Loucy (cell line): ENCODE results near the gene CDH22.

Experiments used
- H2AFZ ChIP-seq: fragments of 200-600 bp; sonication (generic); 2 replicates; pipeline ENCODE4 v1.6.0; 2016; ENCODE audit warnings: antibody characterized with exemption, mild to moderate bottlenecking, low read length, moderate library complexity
- H3F3A ChIP-seq: fragments of 200-600 bp; 2 replicates; pipeline ENCODE4 v1.6.0; 2016; ENCODE audit warnings: antibody characterized with exemption, low read depth, mild to moderate bottlenecking
- H3K27me3 ChIP-seq: fragments of 200-600 bp; sonication (generic); 2 replicates; pipeline ENCODE4 v1.6.1; 2014; ENCODE audit warnings: low read length, mild to moderate bottlenecking; ENCODE audit not compliant: insufficient read depth, poor library complexity, severe bottlenecking
- H3K36me3 ChIP-seq: fragments of 200-600 bp; sonication (generic); 2 replicates; pipeline ENCODE4 v1.6.1; 2016; ENCODE audit warnings: low read length; ENCODE audit not compliant: insufficient read depth
- H3K4me1 ChIP-seq: fragments of 200-600 bp; sonication (generic); 2 replicates; pipeline ENCODE4 v1.5.1; 2014; ENCODE audit warnings: low read length, mild to moderate bottlenecking; ENCODE audit not compliant: insufficient read depth, poor library complexity, severe bottlenecking
- H3K4me2 ChIP-seq: fragments of 200-600 bp; sonication (generic); 2 replicates; pipeline ENCODE4 v1.6.0; 2014; ENCODE audit warnings: antibody characterized with exemption, low read length, low read depth, mild to moderate bottlenecking; ENCODE audit not compliant: poor library complexity, severe bottlenecking
- H3K4me3 ChIP-seq: fragments of 200-600 bp; sonication (generic); 2 replicates; pipeline ENCODE4 v1.5.1; 2014; ENCODE audit warnings: low read length, mild to moderate bottlenecking, mixed read lengths; ENCODE audit not compliant: poor library complexity, severe bottlenecking
- H3K79me2 ChIP-seq: fragments of 200-600 bp; sonication (generic); 2 replicates; pipeline ENCODE4 v1.6.1; 2014; ENCODE audit warnings: low read length; ENCODE audit not compliant: insufficient read depth
- H3K9ac ChIP-seq: fragments of 200-600 bp; sonication (generic); 2 replicates; pipeline ENCODE4 v1.6.0; 2014; ENCODE audit warnings: mild to moderate bottlenecking, low read depth, low read length, moderate library complexity; ENCODE audit not compliant: poor library complexity, severe bottlenecking
- H3K9me2 ChIP-seq: fragments of 200-600 bp; sonication (generic); replicated peaks from 2 replicates; pipeline ENCODE4 v1.6.1; 2016; ENCODE audit warnings: low read depth, low read length, mixed read lengths
- H3K9me3 ChIP-seq: fragments of 200-600 bp; sonication (generic); 2 replicates; pipeline ENCODE4 v1.6.1; 2014; ENCODE audit warnings: mild to moderate bottlenecking, antibody characterized with exemption, low read length, low read depth; ENCODE audit not compliant: insufficient read depth
- H4K20me1 ChIP-seq: fragments of 200-600 bp; sonication (generic); 2 replicates; pipeline ENCODE4 v1.6.0; 2014; ENCODE audit warnings: antibody characterized with exemption, low read length, mild to moderate bottlenecking; ENCODE audit not compliant: insufficient read depth, poor library complexity, severe bottlenecking
- EZH2phosphoT487 ChIP-seq: fragments of 200-600 bp; IDR thresholded peaks from 2 replicates; pipeline ENCODE4 v1.6.1; 2018; ENCODE audit warnings: antibody characterized with exemption, mild to moderate bottlenecking, moderate library complexity, borderline replicate concordance
- TF ChIP-seq, protein P1 (sequence below): fragments of 200-600 bp; sonication (generic); conservative IDR thresholded peaks from 2 replicates; pipeline ENCODE4 v1.5.1; 2014; ENCODE audit warnings: mild to moderate bottlenecking, antibody characterized with exemption, low read length

CDH22 gene

DNA sequence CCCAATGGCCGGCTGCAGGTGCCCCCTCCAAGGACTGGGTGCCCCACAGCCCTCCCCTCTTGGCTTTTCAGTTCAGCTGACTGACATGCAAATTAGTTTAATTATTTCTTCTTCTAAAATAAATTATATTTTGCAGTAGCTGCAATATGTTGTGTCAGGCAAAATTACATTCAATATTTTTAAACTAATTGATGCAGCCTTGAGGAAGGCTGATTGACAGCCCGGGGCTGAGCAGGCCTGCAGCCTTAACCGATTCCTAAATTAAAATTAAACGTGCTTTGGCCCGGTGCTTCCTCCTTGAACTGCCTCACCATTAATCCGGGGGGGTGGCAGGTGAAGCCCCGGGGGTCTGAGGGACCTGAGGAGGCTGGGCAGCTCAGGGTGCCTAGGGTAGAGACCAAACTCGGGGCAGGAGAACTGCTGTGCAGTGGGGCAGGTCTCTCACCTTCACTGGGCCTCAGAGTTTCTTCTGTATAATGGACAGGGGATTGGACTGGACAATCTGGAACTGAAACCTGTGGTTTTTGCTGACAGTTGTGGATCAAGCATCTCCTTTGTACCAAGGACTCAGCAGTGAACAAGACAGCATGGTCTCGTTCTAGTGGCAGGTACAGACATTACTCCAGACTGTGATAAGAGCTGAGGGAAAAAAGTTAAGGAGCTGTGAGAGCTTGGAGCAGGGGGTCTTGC lies 117.7 kb downstream of the CDH22 start:
- Histone ChIP-seq H3K4me2 (no peak overlapping the region), H3K9ac (no peak overlapping the region)

DNA sequence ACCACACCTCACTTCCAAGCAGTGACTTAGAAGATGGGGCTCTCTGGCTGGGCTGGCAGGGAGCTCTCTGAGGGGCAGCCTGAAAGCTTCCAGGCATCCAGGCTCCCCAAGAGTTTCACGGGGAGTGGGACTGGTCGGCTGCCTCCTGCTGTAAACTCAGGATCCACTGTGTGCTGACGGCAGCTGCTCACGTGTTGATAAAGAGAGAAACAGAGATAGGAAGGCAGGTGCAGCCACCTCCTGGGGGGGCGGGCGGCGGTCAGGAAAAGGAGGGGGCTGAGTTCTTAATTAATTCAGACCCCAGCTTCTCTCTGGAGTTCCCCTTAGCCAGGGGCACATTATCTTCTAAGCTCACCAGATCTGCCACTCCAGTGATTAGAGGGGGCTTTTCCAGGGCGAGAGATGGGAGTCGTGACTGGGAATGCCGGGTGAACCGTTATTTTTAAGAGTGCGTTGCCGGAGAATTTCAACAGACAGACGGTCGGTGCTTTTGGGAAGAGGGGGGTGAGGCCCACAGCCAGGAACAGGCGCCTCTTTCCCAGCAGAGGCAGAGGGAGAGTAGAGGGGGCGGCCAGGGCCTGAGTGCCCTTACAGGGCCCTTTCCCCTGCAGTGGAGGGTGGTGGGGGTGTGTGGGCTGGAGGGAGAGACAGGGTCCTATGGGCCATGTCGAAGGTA lies 119.3 kb downstream of the CDH22 start:
- no peaks in the 10 kb centered on the region for H4K20me1 ChIP-seq
- no peaks in the 10 kb centered on the region for H3K36me3 ChIP-seq
- TF ChIP-seq, protein P1, sequence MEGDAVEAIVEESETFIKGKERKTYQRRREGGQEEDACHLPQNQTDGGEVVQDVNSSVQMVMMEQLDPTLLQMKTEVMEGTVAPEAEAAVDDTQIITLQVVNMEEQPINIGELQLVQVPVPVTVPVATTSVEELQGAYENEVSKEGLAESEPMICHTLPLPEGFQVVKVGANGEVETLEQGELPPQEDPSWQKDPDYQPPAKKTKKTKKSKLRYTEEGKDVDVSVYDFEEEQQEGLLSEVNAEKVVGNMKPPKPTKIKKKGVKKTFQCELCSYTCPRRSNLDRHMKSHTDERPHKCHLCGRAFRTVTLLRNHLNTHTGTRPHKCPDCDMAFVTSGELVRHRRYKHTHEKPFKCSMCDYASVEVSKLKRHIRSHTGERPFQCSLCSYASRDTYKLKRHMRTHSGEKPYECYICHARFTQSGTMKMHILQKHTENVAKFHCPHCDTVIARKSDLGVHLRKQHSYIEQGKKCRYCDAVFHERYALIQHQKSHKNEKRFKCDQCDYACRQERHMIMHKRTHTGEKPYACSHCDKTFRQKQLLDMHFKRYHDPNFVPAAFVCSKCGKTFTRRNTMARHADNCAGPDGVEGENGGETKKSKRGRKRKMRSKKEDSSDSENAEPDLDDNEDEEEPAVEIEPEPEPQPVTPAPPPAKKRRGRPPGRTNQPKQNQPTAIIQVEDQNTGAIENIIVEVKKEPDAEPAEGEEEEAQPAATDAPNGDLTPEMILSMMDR: no peak
- TF ChIP-seq EZH2phosphoT487: no peak
- no peak overlapping the region for H3K4me2 ChIP-seq
- H3F3A ChIP-seq: no peaks in the 10 kb centered on the region
- no peaks in the 10 kb centered on the region for H3K27me3 ChIP-seq
- no peak overlapping the region for H3K4me3 ChIP-seq
- H3K9me2 ChIP-seq: no peaks in the 10 kb centered on the region
- H3K9ac ChIP-seq: no peak overlapping the region
- H3K4me1 ChIP-seq: no peaks in the 10 kb centered on the region
- no peaks in the 10 kb centered on the region for H3K79me2 ChIP-seq
- H3K9me3 ChIP-seq: no peaks in the 10 kb centered on the region
- H2AFZ ChIP-seq: no peak overlapping the region

More for the DNA sequence above, 117.7 kb downstream of the CDH22 start:
- no peaks in the 10 kb centered on the region for H3K36me3 ChIP-seq
- H3K79me2 ChIP-seq: no peaks in the 10 kb centered on the region
- H3K27me3 ChIP-seq: no peaks in the 10 kb centered on the region
- no peak overlapping the region for H2AFZ ChIP-seq
- H4K20me1 ChIP-seq: no peaks in the 10 kb centered on the region
- no peaks in the 10 kb centered on the region for H3K9me2 ChIP-seq
- H3K4me3 ChIP-seq: no peak overlapping the region
- no peaks in the 10 kb centered on the region for H3K9me3 ChIP-seq
- TF ChIP-seq, protein P1: no peak
- TF ChIP-seq EZH2phosphoT487: no peak
- no peaks in the 10 kb centered on the region for H3F3A ChIP-seq
- no peaks in the 10 kb centered on the region for H3K4me1 ChIP-seq

DNA sequence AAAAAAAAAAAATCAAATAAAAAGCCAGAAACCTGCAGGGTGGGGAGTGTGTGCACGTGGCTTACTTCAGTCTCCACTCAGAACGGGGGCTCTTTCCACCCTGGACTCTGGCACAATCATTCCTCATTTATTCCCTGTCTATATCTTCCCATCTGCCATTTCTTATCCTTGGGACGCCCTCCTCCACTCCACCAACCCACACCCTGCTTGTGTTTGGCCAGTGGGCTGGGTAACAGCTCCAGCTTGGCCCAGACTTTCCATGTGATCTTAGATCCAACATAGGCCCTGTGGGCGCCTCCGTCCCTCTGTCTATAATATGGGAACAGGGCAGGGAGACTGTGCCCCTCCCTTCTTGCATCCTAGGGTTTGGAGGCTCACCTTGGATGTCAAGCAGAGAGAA lies 122.1 kb downstream of the CDH22 start:
- H3K79me2 ChIP-seq: no peaks in the 10 kb centered on the region
- H3K4me3 ChIP-seq: no peak overlapping the region
- no peaks in the 10 kb centered on the region for H3F3A ChIP-seq
- no peaks in the 10 kb centered on the region for H3K9me3 ChIP-seq
- H3K9ac ChIP-seq: no peak overlapping the region
- H3K4me2 ChIP-seq: no peak overlapping the region
- H3K36me3 ChIP-seq: no peaks in the 10 kb centered on the region
- H3K27me3 ChIP-seq: no peaks in the 10 kb centered on the region
- H3K4me1 ChIP-seq: no peaks in the 10 kb centered on the region
- no peaks in the 10 kb centered on the region for H4K20me1 ChIP-seq
- no peak overlapping the region for H2AFZ ChIP-seq
- H3K9me2 ChIP-seq: no peaks in the 10 kb centered on the region
- no peak for TF ChIP-seq EZH2phosphoT487
- TF ChIP-seq, protein P1: no peak
